ENCODE data around the gene SNRPD3.

Gene SNRPD3

DNA sequence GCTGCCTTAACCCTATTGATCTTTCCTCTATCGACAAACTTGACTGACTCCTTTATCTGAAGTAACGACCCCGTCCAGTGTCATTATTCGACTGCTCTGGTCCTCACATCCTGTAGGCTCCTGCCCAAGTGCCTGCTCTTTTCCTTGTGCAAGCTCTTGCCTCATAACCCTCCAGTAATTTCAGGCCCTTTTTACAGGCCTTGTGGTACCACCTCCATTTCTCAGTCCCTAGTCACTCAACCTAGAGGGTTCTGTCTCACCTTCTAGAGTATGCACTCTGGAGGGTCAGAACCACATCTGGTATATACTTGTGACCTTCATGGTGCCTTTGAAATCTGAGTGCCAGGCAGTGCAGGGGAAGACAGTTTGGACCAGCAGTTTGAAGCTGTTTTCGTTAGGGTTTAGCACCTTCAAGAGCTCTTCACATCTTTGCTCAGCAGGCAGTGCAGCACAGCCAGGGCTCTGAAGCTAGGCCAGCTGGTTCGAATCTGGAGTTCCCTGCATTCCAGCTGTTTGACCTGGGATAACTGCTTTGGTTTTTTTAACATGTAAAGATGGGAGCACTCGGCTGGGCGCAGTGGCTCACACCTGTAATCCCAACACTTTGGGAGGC lies 11.2 kb downstream of the SNRPD3 start:
- TF ChIP-seq, protein P1, sequence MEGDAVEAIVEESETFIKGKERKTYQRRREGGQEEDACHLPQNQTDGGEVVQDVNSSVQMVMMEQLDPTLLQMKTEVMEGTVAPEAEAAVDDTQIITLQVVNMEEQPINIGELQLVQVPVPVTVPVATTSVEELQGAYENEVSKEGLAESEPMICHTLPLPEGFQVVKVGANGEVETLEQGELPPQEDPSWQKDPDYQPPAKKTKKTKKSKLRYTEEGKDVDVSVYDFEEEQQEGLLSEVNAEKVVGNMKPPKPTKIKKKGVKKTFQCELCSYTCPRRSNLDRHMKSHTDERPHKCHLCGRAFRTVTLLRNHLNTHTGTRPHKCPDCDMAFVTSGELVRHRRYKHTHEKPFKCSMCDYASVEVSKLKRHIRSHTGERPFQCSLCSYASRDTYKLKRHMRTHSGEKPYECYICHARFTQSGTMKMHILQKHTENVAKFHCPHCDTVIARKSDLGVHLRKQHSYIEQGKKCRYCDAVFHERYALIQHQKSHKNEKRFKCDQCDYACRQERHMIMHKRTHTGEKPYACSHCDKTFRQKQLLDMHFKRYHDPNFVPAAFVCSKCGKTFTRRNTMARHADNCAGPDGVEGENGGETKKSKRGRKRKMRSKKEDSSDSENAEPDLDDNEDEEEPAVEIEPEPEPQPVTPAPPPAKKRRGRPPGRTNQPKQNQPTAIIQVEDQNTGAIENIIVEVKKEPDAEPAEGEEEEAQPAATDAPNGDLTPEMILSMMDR (IDR thresholded peaks at IDR 0.05; ENCODE audit: insufficient read depth, low read depth, low read length, missing control alignments): no peak
- H3K4me3 ChIP-seq (ENCODE audit: low read length): no peak overlapping the region

GRCh38 chr22:24567668-24568067 lies 11.9 kb downstream of the SNRPD3 start:
- TF ChIP-seq, protein P1 (IDR thresholded peaks at IDR 0.05; ENCODE audit: insufficient read depth, low read depth, low read length, missing control alignments): no peak
- H3K4me3 ChIP-seq (ENCODE audit: low read length): no peak overlapping the region
- DNase-seq (ENCODE audit: low read depth): no peak

More for the DNA sequence above, 11.2 kb downstream of the SNRPD3 start:
- DNase-seq (ENCODE audit: low read depth): no peak

GRCh38 chr22:24571266-24571665 lies 15.5 kb downstream of the SNRPD3 start:
- TF ChIP-seq, protein P1 (IDR thresholded peaks at IDR 0.05; ENCODE audit: insufficient read depth, low read depth, low read length, missing control alignments): no peak

GRCh38 chr22:24576778-24577177 lies 21.0 kb downstream of the SNRPD3 start:
- H3K4me3 ChIP-seq (ENCODE audit: low read length): no peak overlapping the region
- TF ChIP-seq, protein P1 (IDR thresholded peaks at IDR 0.05; ENCODE audit: insufficient read depth, low read depth, low read length, missing control alignments): no peak
- DNase-seq (ENCODE audit: low read depth): peak; percentile 53

More at GRCh38 chr22:24571266-24571665, 15.5 kb downstream of the SNRPD3 start:
- no peak for DNase-seq (ENCODE audit: low read depth)
- no peak overlapping the region for H3K4me3 ChIP-seq (ENCODE audit: low read length)

DNA sequence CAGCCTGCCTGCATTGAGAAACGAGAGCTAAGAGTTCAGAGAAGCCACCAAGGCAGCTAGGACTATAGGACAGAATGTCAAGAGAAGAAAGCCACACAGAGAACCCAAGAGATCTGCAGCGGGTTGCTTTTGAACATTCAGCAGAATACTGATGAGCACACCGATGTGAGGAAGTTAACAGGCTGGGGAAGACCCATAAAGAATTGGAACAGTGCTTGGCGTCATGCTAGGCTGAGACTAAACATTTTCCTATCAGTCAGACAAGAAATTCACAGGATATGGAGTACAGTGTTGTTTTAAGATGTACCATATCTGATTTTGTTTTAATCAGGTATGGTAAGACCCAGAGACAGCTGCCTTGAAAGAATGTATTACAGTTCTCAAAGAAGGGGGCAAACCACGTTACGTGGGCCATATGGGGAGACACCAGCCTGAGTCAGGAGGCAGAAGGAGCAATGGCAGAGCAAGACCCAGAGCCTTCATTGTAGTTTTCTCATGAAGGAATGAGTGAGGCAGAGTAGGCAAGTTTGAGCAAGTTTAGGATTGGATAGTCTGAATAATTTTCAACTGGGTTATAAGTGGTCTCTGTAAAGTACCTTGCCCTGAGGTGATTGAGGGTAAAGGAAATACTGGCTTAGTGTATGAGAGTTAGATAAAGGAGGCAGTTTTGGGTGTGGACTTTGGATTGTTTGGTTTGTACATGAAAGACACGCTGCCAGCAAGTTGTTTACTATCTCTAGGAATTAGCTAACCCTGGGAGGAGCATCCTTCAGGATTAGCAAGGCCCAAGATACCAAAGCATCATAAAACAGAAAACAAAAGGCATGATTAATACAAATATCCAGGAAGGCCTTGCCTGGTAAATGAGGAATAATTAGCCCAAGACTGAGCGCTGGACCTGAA lies 22.8 kb downstream of the SNRPD3 start:
- TF ChIP-seq, protein P1 (IDR thresholded peaks at IDR 0.05; ENCODE audit: insufficient read depth, low read depth, low read length, missing control alignments): no peak
- peak; percentile 98 for DNase-seq (ENCODE audit: low read depth)
- H3K4me3 ChIP-seq (ENCODE audit: low read length): no peak overlapping the region

GRCh38 chr22:24579258-24579601 lies 23.4 kb downstream of the SNRPD3 start:
- TF ChIP-seq, protein P1 (IDR thresholded peaks at IDR 0.05; ENCODE audit: insufficient read depth, low read depth, low read length, missing control alignments): no peak
- no peak for DNase-seq (ENCODE audit: low read depth)

More at GRCh38 chr22:24579258-24579601, 23.4 kb downstream of the SNRPD3 start:
- H3K4me3 ChIP-seq (ENCODE audit: low read length): no peak overlapping the region

Measured in epithelial cell of esophagus (primary cell).